Fibroblast of gingiva (primary cell): ENCODE results near the gene ZNF470.

Source experiments
- DNase-seq: peaks from one replicate; pipeline ENCODE4 v3.0.0-alpha.2; 2011; ENCODE audit warnings: low read depth

ZNF470 gene

DNA sequence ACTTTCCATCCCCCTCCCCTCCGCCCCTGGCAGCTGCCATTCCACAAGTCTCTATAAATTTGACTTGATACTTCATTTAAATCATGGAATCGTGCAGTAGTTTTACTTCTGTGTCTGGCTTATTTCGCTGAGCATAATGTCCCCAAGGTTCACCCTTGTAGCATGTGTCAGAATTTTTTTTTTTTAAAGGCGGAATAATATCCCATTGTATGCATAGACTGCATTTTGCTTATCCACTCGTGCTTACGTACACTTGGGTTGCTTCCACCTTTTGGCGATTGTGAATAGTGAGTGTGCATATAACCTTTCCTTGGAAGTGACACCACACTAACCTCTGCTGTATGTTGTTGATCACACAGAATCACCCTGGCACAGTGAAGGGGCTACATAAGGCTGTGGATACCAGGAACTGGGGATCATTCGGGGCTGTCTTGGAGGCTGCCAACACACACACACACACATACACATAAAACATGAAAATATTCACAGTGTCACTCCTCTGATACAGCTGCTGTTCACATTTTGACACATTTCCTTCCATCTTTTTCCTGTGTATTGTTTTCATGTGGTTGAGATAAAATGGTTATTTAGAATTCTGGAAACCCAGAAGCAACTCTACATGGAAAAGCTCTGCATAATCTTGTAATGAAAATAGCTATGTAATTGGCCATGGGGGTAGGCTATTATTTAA lies 41.2 kb downstream of the ZNF470 start:
- DNase-seq: no peak

DNA sequence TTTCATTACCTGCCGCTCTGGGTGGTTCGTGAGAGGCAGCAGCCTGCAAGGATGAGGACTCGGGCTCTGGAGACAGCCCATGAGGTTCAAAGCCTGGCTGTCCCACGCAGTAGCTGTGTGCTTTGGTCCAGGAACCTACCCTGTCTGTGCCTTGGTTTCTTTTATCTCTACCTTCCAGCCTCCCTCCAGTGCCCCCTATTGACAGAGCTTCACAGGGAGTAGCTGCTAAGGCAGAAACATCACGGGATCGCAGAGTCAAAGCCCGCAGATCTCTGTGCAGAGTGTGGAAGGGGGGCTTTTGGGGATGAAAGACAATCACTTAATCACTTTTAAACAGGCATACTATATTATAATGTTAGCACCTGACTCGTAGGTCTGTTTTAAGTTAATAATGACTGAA lies 44.0 kb downstream of the ZNF470 start:
- DNase-seq: no peak

DNA sequence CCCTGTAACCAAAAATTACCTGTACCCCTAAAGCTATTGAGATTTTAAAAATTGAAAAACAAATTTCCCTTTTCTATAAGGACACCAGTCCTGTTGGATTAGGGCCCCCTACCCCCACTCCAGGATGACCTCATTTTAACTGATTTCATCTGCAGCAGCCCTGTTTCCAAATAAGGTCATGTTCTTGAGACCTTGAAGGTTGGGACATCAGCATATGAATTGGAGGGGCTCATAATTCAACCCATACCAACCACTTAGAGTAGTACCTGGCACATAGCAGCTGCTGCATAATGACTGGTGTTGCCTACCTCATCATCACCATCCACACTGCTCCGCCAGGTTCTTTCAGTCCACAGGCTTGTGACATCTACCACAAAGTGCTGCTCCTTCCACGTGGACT lies 45.5 kb downstream of the ZNF470 start:
- DNase-seq: no peak

DNA sequence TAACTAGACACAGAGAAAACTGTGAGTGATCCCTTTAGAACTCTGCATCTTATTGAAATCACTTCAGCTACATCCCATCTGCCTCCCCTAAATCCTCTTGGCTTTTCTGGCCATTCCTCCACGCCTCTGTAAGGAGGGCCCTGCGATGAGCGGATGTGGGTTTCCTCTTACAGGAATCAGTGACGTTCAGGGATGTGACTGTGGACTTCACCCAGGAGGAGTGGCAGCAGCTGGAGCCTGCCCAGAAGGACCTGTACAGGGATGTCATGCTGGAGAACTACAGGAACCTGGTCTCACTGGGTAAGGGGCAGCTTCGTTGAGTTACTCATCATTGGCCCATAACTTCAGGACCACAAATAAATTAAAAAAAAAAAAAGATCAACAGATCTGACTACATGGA lies 46.4 kb downstream of the ZNF470 start:
- no peak for DNase-seq

DNA sequence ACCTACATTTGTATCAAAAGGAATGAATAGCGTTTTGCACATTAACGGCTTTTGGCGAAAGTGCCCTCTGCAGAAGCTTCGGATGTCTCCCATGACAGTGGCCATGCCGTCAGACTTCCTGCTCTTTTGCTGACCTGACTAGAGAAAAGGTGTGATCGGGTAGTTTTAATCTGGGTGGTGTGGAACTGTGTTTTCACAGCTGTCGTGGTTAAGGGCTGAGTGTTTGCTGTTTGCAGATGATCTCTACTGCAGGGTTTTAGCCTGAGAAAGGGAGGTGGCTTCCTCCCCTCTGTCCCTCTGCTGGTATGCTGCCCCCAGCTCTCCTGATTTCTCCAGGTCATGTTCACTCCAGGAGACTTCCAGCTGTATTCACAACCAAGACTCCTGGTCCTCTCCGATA lies 50.3 kb downstream of the ZNF470 start:
- no peak for DNase-seq

DNA sequence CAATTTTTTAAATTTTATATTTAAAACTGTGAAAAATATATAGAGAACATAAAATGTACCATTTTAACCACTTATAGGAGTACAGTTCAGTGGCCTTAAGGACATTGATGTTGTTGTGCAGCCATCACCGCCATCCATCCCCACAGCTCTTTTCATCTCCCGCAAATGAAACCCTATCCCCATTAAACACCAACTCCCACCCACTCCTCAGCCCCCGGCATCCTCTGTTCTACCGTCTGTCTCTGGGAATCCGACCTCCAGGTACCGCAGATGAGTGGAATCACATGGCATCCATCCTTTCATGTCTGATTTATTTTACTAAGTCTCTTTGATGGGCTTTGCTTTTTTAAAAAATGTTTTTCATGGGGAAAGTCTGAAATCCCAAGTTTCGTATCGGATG lies 51.9 kb downstream of the ZNF470 start:
- no peak for DNase-seq

DNA sequence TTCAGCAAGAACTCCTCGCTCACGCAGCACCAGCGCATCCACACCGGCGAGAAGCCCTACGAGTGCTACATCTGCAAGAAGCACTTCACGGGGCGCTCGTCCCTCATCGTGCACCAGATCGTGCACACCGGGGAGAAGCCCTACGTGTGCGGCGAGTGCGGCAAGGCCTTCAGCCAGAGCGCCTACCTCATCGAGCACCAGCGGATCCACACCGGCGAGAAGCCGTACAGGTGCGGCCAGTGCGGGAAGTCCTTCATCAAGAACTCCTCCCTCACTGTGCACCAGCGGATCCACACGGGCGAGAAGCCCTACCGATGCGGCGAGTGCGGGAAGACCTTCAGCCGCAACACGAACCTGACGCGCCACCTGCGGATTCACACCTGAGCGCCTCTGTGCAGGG lies 55.1 kb downstream of the ZNF470 start:
- no peak for DNase-seq

DNA sequence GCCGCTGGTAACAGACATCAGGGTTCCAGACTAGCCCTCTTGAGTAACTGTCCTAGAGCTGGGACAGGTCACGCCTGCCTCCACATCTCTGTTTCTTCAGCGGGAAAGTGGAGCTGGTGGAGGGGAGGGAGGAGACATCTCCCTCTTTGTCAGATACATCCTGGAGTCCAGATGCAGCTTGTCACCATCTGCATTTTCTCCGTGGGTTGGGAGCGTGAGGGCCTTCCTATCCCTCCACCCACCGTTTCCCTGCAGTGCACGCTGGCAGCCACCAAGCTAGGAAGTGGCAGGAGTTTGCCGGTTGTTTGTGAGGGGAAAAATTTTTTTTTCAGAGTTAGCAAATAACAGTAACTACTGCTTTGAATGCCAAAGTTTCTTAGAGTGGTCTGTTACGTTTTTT lies 55.7 kb downstream of the ZNF470 start:
- no peak for DNase-seq

DNA sequence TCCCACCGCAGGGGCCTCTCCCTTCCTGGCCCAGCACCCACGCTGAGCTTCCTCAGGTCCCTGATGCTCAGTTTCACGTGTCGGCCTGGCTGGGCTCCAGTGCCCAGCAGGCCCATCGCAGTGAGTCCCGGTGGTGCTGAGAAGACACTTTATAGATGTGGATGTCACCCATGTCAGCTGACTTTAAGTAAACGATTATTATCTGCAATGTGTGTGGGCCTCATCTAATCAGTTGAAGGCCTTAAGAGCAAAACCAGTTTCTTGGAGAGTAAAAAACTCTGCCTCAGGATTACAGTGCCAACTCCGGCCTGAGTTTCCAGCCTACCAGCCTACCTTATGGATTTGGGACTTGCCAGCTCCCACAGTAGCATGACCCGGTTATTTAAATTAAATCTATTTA lies 58.4 kb downstream of the ZNF470 start:
- DNase-seq: no peak

DNA sequence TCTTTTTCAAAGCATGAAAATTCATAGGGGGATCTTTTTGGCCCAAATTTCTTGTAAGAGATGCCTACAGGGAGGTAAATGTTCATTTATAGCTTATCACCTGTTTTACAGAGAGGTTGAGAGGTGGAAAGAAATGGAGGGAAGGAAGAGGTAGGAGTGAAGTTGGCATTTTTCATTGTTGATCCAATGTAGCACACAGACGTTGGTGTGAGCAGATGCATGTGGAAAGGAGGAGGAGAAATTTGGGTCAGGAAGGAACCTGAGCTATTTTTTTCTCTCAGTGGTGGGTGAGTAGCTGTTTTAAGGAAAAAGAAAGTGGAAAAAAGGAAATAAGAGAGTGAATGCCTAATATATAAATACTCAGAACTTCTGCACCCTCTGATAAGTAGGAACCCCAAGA lies 65.8 kb downstream of the ZNF470 start:
- no peak for DNase-seq

DNA sequence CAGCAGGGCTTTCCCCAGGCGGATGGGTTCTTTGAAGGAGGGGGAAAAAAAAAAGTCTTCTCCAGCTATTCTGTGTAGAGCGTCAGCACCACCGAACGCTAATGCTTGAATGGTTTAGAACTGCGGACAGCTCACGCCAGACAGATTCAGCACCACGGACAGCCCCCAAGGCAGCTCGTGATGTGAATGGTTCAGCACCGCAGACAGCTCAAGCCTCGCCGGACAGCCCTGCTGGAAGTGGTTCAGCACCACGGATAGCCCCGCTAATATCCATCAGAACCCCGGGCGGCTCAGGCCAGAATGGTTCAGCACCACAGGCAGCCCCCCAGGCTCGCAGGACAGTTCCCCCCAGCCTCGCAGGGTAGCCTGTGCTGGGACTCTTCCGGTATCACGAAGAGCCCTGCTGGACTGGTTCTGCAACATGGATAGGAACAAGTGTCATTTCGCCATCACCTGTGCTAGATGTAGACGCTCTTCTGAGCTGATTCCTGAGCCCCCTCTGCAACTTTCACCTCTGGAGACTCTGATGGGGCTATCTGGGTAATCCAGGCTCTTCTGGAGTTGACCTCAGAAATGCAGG lies 70.8 kb downstream of the ZNF470 start:
- peak; percentile 41 for DNase-seq
